ENCODE measurements around the gene TMEM101. TPM values are rescaled to one million over a fixed set of nuclear protein-coding genes. Genes with fewer than 3 reads are reported as not detected.
"Not testable (repeated sequence)": the region's sequence is repeated elsewhere in the genome, so short reads cannot be mapped to it uniquely, and the experiment has no call there.

Gene TMEM101
- total RNA-seq, 5 donors from 2014 or later (not counting 1 experiment from before 2014, with no cell fraction given) = 13.4 to 32.4 (median 26.6) TPM

GRCh38 chr17:44039829-44040635 is 25.3 kb upstream of the TMEM101 start:
- H3K4me1 ChIP-seq (ENCODE audit: control insufficient read depth in 1 of 2, extremely low read depth in 1 of 2, insufficient read depth in 2 of 2, low read length in 2 of 2) = no peaks in the 10 kb centered on the region
- CTCF ChIA-PET = interaction anchor here in 1 of 2 donors (1.5 to 4.3 kb wide), 2 partner anchors 93 to 96 kb away, joined by 7 to 34 read pairs; no protein-coding TSS in a partner anchor
- no peak overlapping the region for H3K4me3 ChIP-seq (ENCODE audit: control insufficient read depth in 1 of 2, extremely low read depth in 1 of 2, low read length in 1 of 2)
- H3K9me3 ChIP-seq = no peaks in the 10 kb centered on the region
- H3K9me3 Mint-ChIP-seq = no peaks in the 10 kb centered on the region
- no peaks in the 10 kb centered on the region for H3K27me3 Mint-ChIP-seq
- peaks cover 6 to 38% of the 10 kb centered on the region in 2 donors for H3K36me3 ChIP-seq (ENCODE audit: control insufficient read depth in 2 of 2, extremely low read depth in 1 of 2, insufficient read depth in 1 of 2, low read length in 1 of 2)
- ATAC-seq (replicated peaks in 1 of 4) (no peak), DNase-seq (no peak)
- no peak overlapping the region for H3K27ac ChIP-seq (ENCODE audit: low read length)
- H3K4me1 Mint-ChIP-seq = peaks cover 8 to 16% (median 14%) of the 10 kb centered on the region in 3 donors
- no peak overlapping the region for H3K27ac Mint-ChIP-seq
- 100% methylated on average over 1 of the region's 6 CpGs for WGBS (ENCODE audit: insufficient coverage)
- H3K27me3 ChIP-seq (replicated peaks in 1 of 2; ENCODE audit: control insufficient read depth in 2 of 2, extremely low read depth in 1 of 2, insufficient read depth in 2 of 2, low read length in 1 of 2) = no peaks in the 10 kb centered on the region
- no peak overlapping the region for H3K4me3 Mint-ChIP-seq
- peaks cover 23% of the 10 kb centered on the region for H3K36me3 Mint-ChIP-seq
- POLR2A ChIA-PET = no interaction called here

GRCh38 chr17:44038604-44039011 is 23.8 kb upstream of the TMEM101 start:
- H3K36me3 ChIP-seq (ENCODE audit: control insufficient read depth in 2 of 2, extremely low read depth in 1 of 2, insufficient read depth in 1 of 2, low read length in 1 of 2) = peaks cover 6 to 43% of the 10 kb centered on the region in 2 donors
- no peaks in the 10 kb centered on the region for H3K27me3 ChIP-seq (replicated peaks in 1 of 2; ENCODE audit: control insufficient read depth in 2 of 2, extremely low read depth in 1 of 2, insufficient read depth in 2 of 2, low read length in 1 of 2)
- 100% methylated on average over 1 of the region's 3 CpGs for WGBS (ENCODE audit: insufficient coverage)
- no peak overlapping the region for H3K27ac ChIP-seq (ENCODE audit: low read length)
- no peaks in the 10 kb centered on the region for H3K9me3 Mint-ChIP-seq
- ATAC-seq (replicated peaks in 1 of 4) = no peak
- H3K4me3 Mint-ChIP-seq = no peak overlapping the region
- no peak overlapping the region for H3K27ac Mint-ChIP-seq
- no peak for DNase-seq
- H3K4me1 Mint-ChIP-seq = peaks cover 16 to 19% (median 17%) of the 10 kb centered on the region in 3 donors
- H3K9me3 ChIP-seq = no peaks in the 10 kb centered on the region
- H3K4me1 ChIP-seq (ENCODE audit: control insufficient read depth in 1 of 2, extremely low read depth in 1 of 2, insufficient read depth in 2 of 2, low read length in 2 of 2) = no peaks in the 10 kb centered on the region
- CTCF ChIA-PET = interaction anchor here in 1 of 2 donors (0.5 kb wide), 1 partner anchor 155 kb away, joined by 5 read pairs; no protein-coding TSS in a partner anchor
- H3K36me3 Mint-ChIP-seq = peaks cover 30% of the 10 kb centered on the region
- H3K27me3 Mint-ChIP-seq = no peaks in the 10 kb centered on the region
- no peak overlapping the region for H3K4me3 ChIP-seq (ENCODE audit: control insufficient read depth in 1 of 2, extremely low read depth in 1 of 2, low read length in 1 of 2)
- POLR2A ChIA-PET = no interaction called here

- Mint-ChIP-seq H3K27me3 (no peaks in the 10 kb centered on the region), H3K36me3 (peaks cover 32% of the 10 kb centered on the region), H3K9me3 (no peaks in the 10 kb centered on the region), H3K4me3 (no peak overlapping the region), H3K4me1 (peaks cover 17 to 19% (median 17%) of the 10 kb centered on the region in 3 donors), H3K27ac (no peak overlapping the region)
- no CpG with 5 or more reads among the region's 2 CpGs for WGBS (ENCODE audit: insufficient coverage)
- no peaks in the 10 kb centered on the region for H3K4me1 ChIP-seq (ENCODE audit: control insufficient read depth in 1 of 2, extremely low read depth in 1 of 2, insufficient read depth in 2 of 2, low read length in 2 of 2)
- H3K9me3 ChIP-seq = no peaks in the 10 kb centered on the region
- ATAC-seq (replicated peaks in 1 of 4) = no peak
- POLR2A ChIA-PET = no interaction called here
- no peak for DNase-seq
- H3K4me3 ChIP-seq (ENCODE audit: control insufficient read depth in 1 of 2, extremely low read depth in 1 of 2, low read length in 1 of 2) = no peak overlapping the region
- CTCF ChIA-PET = interaction anchor here in 1 of 2 donors (0.7 kb wide), 1 partner anchor 28 kb away, joined by 4 read pairs; no protein-coding TSS in a partner anchor
- H3K27ac ChIP-seq (ENCODE audit: low read length) = no peak overlapping the region
- peaks cover 9 to 48% of the 10 kb centered on the region in 2 donors for H3K36me3 ChIP-seq (ENCODE audit: control insufficient read depth in 2 of 2, extremely low read depth in 1 of 2, insufficient read depth in 1 of 2, low read length in 1 of 2)
- no peaks in the 10 kb centered on the region for H3K27me3 ChIP-seq (replicated peaks in 1 of 2; ENCODE audit: control insufficient read depth in 2 of 2, extremely low read depth in 1 of 2, insufficient read depth in 2 of 2, low read length in 1 of 2)
Measured at GRCh38 chr17:44037471-44037870, 22.7 kb upstream of the TMEM101 start.

GRCh38 chr17:44034688-44035087 is 19.9 kb upstream of the TMEM101 start:
- H3K4me3 Mint-ChIP-seq; H3K9me3 Mint-ChIP-seq; H3K4me1 ChIP-seq (ENCODE audit: control insufficient read depth in 1 of 2, extremely low read depth in 1 of 2, insufficient read depth in 2 of 2, low read length in 2 of 2); H3K27ac ChIP-seq (ENCODE audit: low read length); H3K9me3 ChIP-seq; H3K4me3 ChIP-seq (ENCODE audit: control insufficient read depth in 1 of 2, extremely low read depth in 1 of 2, low read length in 1 of 2); H3K27me3 ChIP-seq (replicated peaks in 1 of 2; ENCODE audit: control insufficient read depth in 2 of 2, extremely low read depth in 1 of 2, insufficient read depth in 2 of 2, low read length in 1 of 2); POLR2A ChIA-PET; DNase-seq; H3K27me3 Mint-ChIP-seq; H3K4me1 Mint-ChIP-seq; CTCF ChIA-PET; ATAC-seq (replicated peaks in 1 of 4); H3K27ac Mint-ChIP-seq: not testable (repeated sequence)
- peaks cover 32% of the 10 kb centered on the region for H3K36me3 Mint-ChIP-seq
- no CpG with 5 or more reads among the region's 3 CpGs for WGBS (ENCODE audit: insufficient coverage)
- H3K36me3 ChIP-seq (ENCODE audit: control insufficient read depth in 2 of 2, extremely low read depth in 1 of 2, insufficient read depth in 1 of 2, low read length in 1 of 2) = peaks cover 11 to 54% of the 10 kb centered on the region in 2 donors

GRCh38 chr17:44033861-44034408 is 19.2 kb upstream of the TMEM101 start:
- peaks cover 5 to 9% (median 7%) of the 10 kb centered on the region in 3 donors for H3K4me1 Mint-ChIP-seq
- H3K27me3 ChIP-seq (replicated peaks in 1 of 2; ENCODE audit: control insufficient read depth in 2 of 2, extremely low read depth in 1 of 2, insufficient read depth in 2 of 2, low read length in 1 of 2) = no peaks in the 10 kb centered on the region
- WGBS (ENCODE audit: insufficient coverage) = 83% methylated on average over 1 of the region's 3 CpGs
- no peaks in the 10 kb centered on the region for H3K27me3 Mint-ChIP-seq
- H3K27ac ChIP-seq (ENCODE audit: low read length) = no peak overlapping the region
- peaks cover 14 to 50% of the 10 kb centered on the region in 2 donors for H3K36me3 ChIP-seq (ENCODE audit: control insufficient read depth in 2 of 2, extremely low read depth in 1 of 2, insufficient read depth in 1 of 2, low read length in 1 of 2)
- no peaks in the 10 kb centered on the region for H3K9me3 ChIP-seq
- H3K4me3 Mint-ChIP-seq = no peak overlapping the region
- DNase-seq (no peak), ATAC-seq (replicated peaks in 1 of 4) (no peak)
- H3K9me3 Mint-ChIP-seq = no peaks in the 10 kb centered on the region
- H3K4me1 ChIP-seq (ENCODE audit: control insufficient read depth in 1 of 2, extremely low read depth in 1 of 2, insufficient read depth in 2 of 2, low read length in 2 of 2) = no peaks in the 10 kb centered on the region
- H3K4me3 ChIP-seq (ENCODE audit: control insufficient read depth in 1 of 2, extremely low read depth in 1 of 2, low read length in 1 of 2) = no peak overlapping the region
- ChIA-PET CTCF (interaction anchor here in 1 of 2 donors (0.6 kb wide), 1 partner anchor 28 kb away, joined by 3 read pairs; no protein-coding TSS in a partner anchor), POLR2A (no interaction called here)
- H3K27ac Mint-ChIP-seq = no peak overlapping the region
- peaks cover 29% of the 10 kb centered on the region for H3K36me3 Mint-ChIP-seq

DNA sequence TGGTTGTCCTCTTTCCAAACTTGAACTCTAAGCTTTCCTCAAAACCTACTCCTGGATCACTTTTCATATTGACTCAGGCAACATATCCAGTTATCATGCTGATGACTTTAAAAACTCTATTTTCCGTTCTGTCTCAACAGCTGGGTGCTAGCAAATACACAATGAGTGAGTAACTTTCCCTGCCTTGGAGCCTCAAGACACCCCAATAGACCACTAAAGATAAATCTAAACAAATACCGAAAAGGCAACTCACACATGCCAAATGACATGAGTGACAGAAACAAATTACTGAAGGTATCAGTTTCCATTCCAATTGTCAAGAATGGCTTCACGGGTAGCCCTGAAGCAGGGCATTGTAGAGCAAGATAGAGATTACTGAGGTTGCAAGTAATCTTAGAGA is 15.7 kb upstream of the TMEM101 start:
- Mint-ChIP-seq H3K27me3 (no peaks in the 10 kb centered on the region), H3K4me1 (peaks cover 5 to 9% (median 7%) of the 10 kb centered on the region in 3 donors), H3K27ac (no peak overlapping the region), H3K4me3 (no peak overlapping the region), H3K9me3 (no peaks in the 10 kb centered on the region), H3K36me3 (peaks cover 16% of the 10 kb centered on the region)
- H3K27me3 ChIP-seq (replicated peaks in 1 of 2; ENCODE audit: control insufficient read depth in 2 of 2, extremely low read depth in 1 of 2, insufficient read depth in 2 of 2, low read length in 1 of 2) = no peaks in the 10 kb centered on the region
- no peak for ATAC-seq (replicated peaks in 1 of 4)
- DNase-seq = no peak
- POLR2A ChIA-PET = no interaction called here
- H3K4me3 ChIP-seq (ENCODE audit: control insufficient read depth in 1 of 2, extremely low read depth in 1 of 2, low read length in 1 of 2) = no peak overlapping the region
- H3K36me3 ChIP-seq (ENCODE audit: control insufficient read depth in 2 of 2, extremely low read depth in 1 of 2, insufficient read depth in 1 of 2, low read length in 1 of 2) = peaks cover 9 to 22% of the 10 kb centered on the region in 2 donors
- CTCF ChIA-PET = no interaction called here
- H3K4me1 ChIP-seq (ENCODE audit: control insufficient read depth in 1 of 2, extremely low read depth in 1 of 2, insufficient read depth in 2 of 2, low read length in 2 of 2) = no peaks in the 10 kb centered on the region
- H3K27ac ChIP-seq (ENCODE audit: low read length) = no peak overlapping the region
- 100% methylated on average over 1 of the region's 3 CpGs for WGBS (ENCODE audit: insufficient coverage)
- H3K9me3 ChIP-seq = no peaks in the 10 kb centered on the region

All from T-cell (primary cell).